Prostate gland (tissue), 2 donors: ENCODE results near the gene PPP1CB.

Experiments
- CTCF ChIP-seq, 4 experiments: fragments of 200-600 bp in 2 of 4; fragments of 450-650 bp in 2 of 4; sonication (generic) in 2 of 4; IDR thresholded peaks; 1 replicate in 3 of 4; 2 replicates in 1 of 4; pipeline ENCODE4 v1.5.1; 2016 to 2019; ENCODE audit warnings: antibody characterized with exemption in 4 of 4, mild to moderate bottlenecking in 2 of 4, moderate library complexity in 2 of 4
- POLR2A ChIP-seq: fragments of 450-650 bp; IDR thresholded peaks from one replicate; pipeline ENCODE4 v1.6.1; 2016; ENCODE audit warnings: antibody characterized with exemption, mild to moderate bottlenecking

DNA sequence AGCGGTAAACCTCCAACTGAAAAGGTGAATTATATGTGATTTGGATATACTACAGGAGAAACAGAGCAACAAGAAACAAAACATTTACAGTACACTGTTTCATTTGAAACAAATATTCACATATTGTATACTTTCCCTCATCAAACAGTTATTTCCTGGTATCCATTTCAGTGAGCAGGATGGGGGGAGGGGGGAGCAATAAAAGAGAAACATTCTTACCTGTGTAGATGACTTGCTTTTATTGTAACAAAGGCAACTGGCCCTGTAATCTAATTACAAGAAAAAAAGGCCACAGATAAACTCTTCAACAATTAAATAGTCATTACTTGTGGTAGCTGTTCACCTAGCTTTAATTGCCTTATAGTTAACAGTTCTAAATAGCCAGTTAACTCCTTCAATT is 3.9 kb upstream of the PPP1CB start:
- TF ChIP-seq CTCF (IDR thresholded peaks at IDR 0.05) (no peak), POLR2A (no peak)
